ENCODE data around the gene PPM1A. TPM values are rescaled to one million over a fixed set of nuclear protein-coding genes. Genes with fewer than 3 reads are reported as not detected.

PPM1A gene
- polyA plus RNA-seq, 2 of the 4 experiments (the other 2 are of a cell fraction): 37.1 to 76.6 TPM

GRCh38 chr14:60248697-60249318, at the start of gene PPM1A (continued):
- TF ChIP-seq TP53 (CRISPR knock-in tag; IDR thresholded peaks at IDR 0.05) (no peak), NPAS2 (CRISPR knock-in tag; IDR thresholded peaks at IDR 0.05; ENCODE audit: borderline replicate concordance) (no peak), ELK1 (IDR thresholded peaks at IDR 0.05; ENCODE audit: low read depth, low read length) (no peak), HES2 (IDR thresholded peaks at IDR 0.05) (no peak), CBX8 (IDR thresholded peaks at IDR 0.05) (no peak), HMGXB4 (CRISPR knock-in tag; IDR thresholded peaks at IDR 0.05; ENCODE audit: borderline replicate concordance) (no peak), USF2 (IDR thresholded peaks at IDR 0.05) (no peak)

- Histone ChIP-seq H3K4me2 (no peak overlapping the region), H3K9me3 (no peaks in the 10 kb centered on the region; the same call in 2 of the 3 replicates), H3K4me3 (no peak overlapping the region), H3K27ac (no peak overlapping the region), H3K4me1 (no peaks in the 10 kb centered on the region)
- ChIA-PET CTCF (interaction anchor here (1.2 kb wide), 1 partner anchor 363 kb away, joined by 3 read pairs; no protein-coding TSS in a partner anchor), POLR2A (no interaction called here)
- DNase-seq (ENCODE audit: low read depth in 1 of 2, low spot score in 1 of 2) (no peak), ATAC-seq (no peak), FAIRE-seq (no peak)
- TF ChIP-seq RNF2 (IDR thresholded peaks at IDR 0.05; ENCODE audit: borderline replicate concordance, low read depth) (no peak), ZFP36 (IDR thresholded peaks at IDR 0.05; ENCODE audit: borderline replicate concordance, partially characterized antibody) (no peak), JUNB (IDR thresholded peaks at IDR 0.05) (no peak), CHD2 (IDR thresholded peaks at IDR 0.05; ENCODE audit: low read length, partially characterized antibody) (no peak), JUN (IDR thresholded peaks at IDR 0.05) (no peak), HES2 (IDR thresholded peaks at IDR 0.05) (no peak), REST (IDR thresholded peaks at IDR 0.05) (no peak), MAFK (IDR thresholded peaks at IDR 0.05; ENCODE audit: partially characterized antibody) (no peak)
Observed at GRCh38 chr14:60199321-60199720, 49.7 kb upstream of the PPM1A start.

All from A549 (cell line).